A673 (cell line): Measurements from ENCODE around the gene SAPCD1.

Experiments used
- EZH2 ChIP-seq: fragments of 200-600 bp; sonication (generic); IDR thresholded peaks from 2 replicates; pipeline ENCODE4 v1.6.1; 2017; ENCODE audit warnings: borderline replicate concordance, low read depth, mild to moderate bottlenecking, mixed read lengths, antibody characterized with exemption, low read length; ENCODE audit not compliant: poor library complexity, severe bottlenecking
- TF ChIP-seq, protein P1 (sequence below): fragments of 300-800, 200-600 bp; sonication (generic); conservative IDR thresholded peaks from 2 replicates; pipeline ENCODE4 v1.5.1; 2017; ENCODE audit warnings: low read depth, mild to moderate bottlenecking, antibody characterized with exemption, low read length, moderate library complexity, mixed read lengths

DNA sequence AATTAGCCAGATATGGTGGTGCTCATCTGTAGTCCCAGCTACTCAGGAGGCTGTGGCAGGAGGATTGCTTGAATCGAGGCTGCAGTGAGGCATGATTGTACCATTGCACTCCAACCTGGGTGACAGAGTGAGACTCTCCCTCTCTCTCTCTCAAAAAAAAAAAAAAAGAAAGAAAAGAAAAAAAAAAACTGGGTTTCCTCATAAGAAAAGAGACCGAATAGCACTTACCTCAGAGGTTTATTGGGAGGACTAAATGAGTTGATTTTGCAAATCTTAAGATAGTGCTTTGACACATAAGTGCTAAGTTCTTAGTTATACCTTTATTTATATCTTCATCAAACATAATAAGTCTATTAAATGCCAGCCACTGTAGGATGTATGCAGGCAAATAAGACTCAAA, 8.4 kb downstream of the SAPCD1 start:
- TF ChIP-seq, protein P1, sequence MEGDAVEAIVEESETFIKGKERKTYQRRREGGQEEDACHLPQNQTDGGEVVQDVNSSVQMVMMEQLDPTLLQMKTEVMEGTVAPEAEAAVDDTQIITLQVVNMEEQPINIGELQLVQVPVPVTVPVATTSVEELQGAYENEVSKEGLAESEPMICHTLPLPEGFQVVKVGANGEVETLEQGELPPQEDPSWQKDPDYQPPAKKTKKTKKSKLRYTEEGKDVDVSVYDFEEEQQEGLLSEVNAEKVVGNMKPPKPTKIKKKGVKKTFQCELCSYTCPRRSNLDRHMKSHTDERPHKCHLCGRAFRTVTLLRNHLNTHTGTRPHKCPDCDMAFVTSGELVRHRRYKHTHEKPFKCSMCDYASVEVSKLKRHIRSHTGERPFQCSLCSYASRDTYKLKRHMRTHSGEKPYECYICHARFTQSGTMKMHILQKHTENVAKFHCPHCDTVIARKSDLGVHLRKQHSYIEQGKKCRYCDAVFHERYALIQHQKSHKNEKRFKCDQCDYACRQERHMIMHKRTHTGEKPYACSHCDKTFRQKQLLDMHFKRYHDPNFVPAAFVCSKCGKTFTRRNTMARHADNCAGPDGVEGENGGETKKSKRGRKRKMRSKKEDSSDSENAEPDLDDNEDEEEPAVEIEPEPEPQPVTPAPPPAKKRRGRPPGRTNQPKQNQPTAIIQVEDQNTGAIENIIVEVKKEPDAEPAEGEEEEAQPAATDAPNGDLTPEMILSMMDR = no peak
- TF ChIP-seq EZH2 = no peak
